ENCODE measurements around the gene CTNND1. TPM values are rescaled to one million over a fixed set of nuclear protein-coding genes. Genes with fewer than 3 reads are reported as not detected.

The CTNND1 gene
- total RNA-seq, 4 donors from 2014 or later, result 85.5 to 174 (median 105) TPM

DNA sequence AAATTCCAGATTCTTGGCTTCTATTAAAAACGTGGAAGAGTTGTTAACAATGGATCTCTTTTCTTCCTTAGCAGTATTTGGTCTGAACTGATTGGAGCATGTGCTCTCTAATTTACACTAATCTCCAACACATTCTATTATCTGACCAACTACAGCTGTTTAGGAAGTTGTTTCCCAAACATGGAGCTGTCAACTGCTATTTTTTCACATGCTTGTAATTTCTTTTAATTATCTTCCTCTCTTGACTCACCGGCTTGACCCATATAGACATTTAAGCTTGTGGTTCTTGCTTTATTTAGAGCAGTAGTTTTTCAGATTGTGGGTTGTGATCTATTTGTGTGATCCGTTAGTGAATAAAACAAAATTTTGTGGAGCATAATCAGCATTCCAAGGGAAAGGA lies 40.8 kb downstream of the CTNND1 start:
- TF ChIP-seq CTCF (IDR thresholded peaks at IDR 0.05), result no peak
- DNase-seq (ENCODE audit: low spot score) (no peak), ATAC-seq (ENCODE audit: low FRiP score) (no peak)

DNA sequence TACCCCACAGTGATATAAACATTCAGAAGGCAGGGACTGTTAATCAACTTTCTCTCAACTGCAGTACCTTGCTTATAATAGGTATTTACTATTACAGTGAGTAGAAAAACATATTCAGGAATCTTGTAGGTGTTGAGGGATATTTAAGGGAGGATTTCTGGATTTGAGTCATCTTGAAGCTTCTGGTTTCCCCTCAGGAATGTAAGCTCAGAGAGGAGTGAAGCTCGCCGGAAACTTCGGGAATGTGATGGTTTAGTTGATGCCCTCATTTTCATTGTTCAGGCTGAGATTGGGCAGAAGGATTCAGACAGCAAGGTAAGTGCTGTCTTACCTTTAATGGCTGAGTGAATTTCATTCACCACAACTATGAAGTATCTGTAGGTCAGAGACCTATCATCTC lies 42.9 kb downstream of the CTNND1 start:
- no peak for DNase-seq (ENCODE audit: low spot score)
- TF ChIP-seq CTCF (IDR thresholded peaks at IDR 0.05), result no peak
- no peak for ATAC-seq (ENCODE audit: low FRiP score)

DNA sequence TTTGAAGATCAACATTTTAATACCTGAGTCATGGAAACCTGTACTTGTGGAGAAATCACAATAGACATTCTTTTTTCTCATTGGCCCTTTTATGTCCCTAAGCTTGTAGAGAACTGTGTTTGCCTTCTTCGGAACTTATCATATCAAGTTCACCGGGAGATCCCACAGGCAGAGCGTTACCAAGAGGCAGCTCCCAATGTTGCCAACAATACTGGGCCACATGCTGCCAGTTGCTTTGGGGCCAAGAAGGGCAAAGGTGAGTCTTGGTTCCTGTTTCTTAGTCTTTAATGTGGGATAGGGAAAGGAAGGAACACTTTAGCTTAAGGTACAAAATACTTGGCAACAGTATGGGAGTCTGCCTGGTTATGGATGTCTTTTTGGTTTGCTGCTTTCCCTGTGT lies 44.2 kb downstream of the CTNND1 start:
- TF ChIP-seq CTCF (IDR thresholded peaks at IDR 0.05), result no peak
- ATAC-seq (ENCODE audit: low FRiP score), result no peak

GRCh38 chr11:57812634-57813033 lies 51.0 kb downstream of the CTNND1 start:
- ATAC-seq (ENCODE audit: low FRiP score) (no peak), DNase-seq (ENCODE audit: low spot score) (no peak)
- no peak for TF ChIP-seq CTCF (IDR thresholded peaks at IDR 0.05)

More for the DNA sequence above, 44.2 kb downstream of the CTNND1 start:
- DNase-seq (ENCODE audit: low spot score), result no peak

DNA sequence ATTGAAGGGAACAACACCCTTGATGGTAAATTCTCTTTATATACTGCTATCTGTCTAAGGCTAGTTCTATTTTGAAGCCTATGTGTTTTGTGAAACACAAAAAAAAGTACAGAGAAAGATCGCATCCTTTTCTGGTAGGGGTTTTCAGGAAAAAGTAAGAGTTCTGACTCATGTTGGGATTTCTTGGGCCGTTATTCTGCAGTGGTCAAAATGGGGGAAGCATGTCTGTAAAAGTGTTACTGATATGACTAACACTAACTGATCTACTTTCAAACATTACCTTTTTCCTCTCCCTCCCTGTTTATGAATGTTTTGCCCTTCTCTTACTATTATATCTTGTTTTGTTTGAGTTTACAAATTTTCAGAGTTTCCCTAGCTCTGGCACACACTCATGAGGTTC lies 53.9 kb downstream of the CTNND1 start:
- no peak for ATAC-seq (ENCODE audit: low FRiP score)
- no peak for TF ChIP-seq CTCF (IDR thresholded peaks at IDR 0.05)
- no peak for DNase-seq (ENCODE audit: low spot score)

DNA sequence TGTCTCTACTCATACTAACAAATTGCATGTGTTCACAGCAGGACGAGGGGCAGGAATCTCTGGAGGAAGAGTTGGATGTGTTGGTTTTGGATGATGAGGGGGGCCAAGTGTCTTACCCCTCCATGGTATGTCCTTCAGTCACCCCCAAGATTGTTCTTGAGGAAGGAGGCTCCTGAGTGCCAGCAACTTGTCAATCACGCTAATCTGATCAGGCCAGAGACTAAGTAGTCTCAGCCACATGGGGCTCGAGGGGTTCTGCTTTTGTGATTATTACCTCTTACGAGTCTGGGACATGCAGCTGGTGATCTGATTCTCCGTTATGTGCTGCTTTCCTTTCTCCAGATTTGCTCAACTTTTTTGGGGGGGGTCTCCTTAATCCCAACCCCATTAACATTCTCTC lies 54.3 kb downstream of the CTNND1 start:
- DNase-seq (ENCODE audit: low spot score), result no peak
- ATAC-seq (ENCODE audit: low FRiP score), result no peak

More for the DNA sequence above, 54.3 kb downstream of the CTNND1 start:
- no peak for TF ChIP-seq CTCF (IDR thresholded peaks at IDR 0.05)
